K562 (cell line): ENCODE results near the gene INPP4B.

Experiments used
- HCFC1 ChIP-seq: IDR thresholded peaks from 2 replicates; pipeline ENCODE4 v1.6.1; 2012; ENCODE audit warnings: low read depth, low read length, improper control_type of control experiment
- YY1 ChIP-seq, 3 experiments: IDR thresholded peaks; 2 replicates each; pipeline ENCODE4 v1.6.1; 2011; ENCODE audit warnings: low read length in 2 of 3, mild to moderate bottlenecking in 2 of 3, moderate library complexity in 2 of 3, borderline replicate concordance in 1 of 3, control low read depth in 1 of 3, low read depth in 1 of 3; ENCODE audit not compliant: insufficient read depth in 3 of 3, insufficient replicate concordance in 2 of 3, control insufficient read depth in 1 of 3, insufficient read length in 1 of 3; ENCODE audit errors: extremely low read depth in 1 of 3
- TF ChIP-seq, protein P1 (sequence below), 3 experiments: IDR thresholded peaks in 2 of 3; conservative IDR thresholded peaks in 1 of 3; 2 replicates each; pipeline ENCODE4 v1.5.1; 2011 to 2012; ENCODE audit warnings: low read length in 3 of 3, mild to moderate bottlenecking in 3 of 3, control low read depth in 2 of 3, improper control_type of control experiment in 1 of 3, inconsistent platforms in 1 of 3, low read depth in 1 of 3, mixed read lengths in 1 of 3, moderate library complexity in 1 of 3; ENCODE audit not compliant: insufficient read depth in 2 of 3
- TF ChIP-seq, protein P2 (sequence below), 2 experiments: fragments of 450-650 bp; formaldehyde crosslinking in 1 of 2; IDR thresholded peaks; 2 replicates each; pipeline versions ENCODE4 v1.4.0 to v1.6.1; 2014 to 2020; ENCODE audit warnings: mild to moderate bottlenecking in 2 of 2, borderline replicate concordance in 1 of 2, low read depth in 1 of 2
- TF ChIP-seq, protein P3 (sequence below): fragments of 250-450 bp; sonication (Bioruptor Pico); IDR thresholded peaks from 2 replicates; pipeline ENCODE4 v1.4.0; 2020; ENCODE audit warnings: borderline replicate concordance

DNA sequence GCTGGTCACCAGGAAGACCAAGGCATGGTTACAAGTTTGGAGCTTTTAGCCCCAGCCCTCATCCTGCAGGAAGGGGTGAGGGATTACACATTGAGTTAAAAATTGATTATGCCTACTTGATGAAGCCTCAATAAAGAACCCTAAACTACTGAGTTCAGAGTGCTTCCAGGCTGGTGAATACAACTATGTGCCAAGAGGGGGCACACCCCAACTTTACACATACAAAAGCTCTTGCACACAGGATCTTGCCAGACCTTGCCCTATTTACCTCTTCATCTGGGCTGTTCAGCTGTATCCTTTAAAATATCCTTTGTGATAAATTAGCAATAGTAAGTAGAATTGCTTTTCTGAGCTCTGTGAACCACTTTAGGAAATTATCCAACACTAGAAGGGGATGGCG lies 489.3 kb downstream of the INPP4B start:
- TF ChIP-seq, protein P1, sequence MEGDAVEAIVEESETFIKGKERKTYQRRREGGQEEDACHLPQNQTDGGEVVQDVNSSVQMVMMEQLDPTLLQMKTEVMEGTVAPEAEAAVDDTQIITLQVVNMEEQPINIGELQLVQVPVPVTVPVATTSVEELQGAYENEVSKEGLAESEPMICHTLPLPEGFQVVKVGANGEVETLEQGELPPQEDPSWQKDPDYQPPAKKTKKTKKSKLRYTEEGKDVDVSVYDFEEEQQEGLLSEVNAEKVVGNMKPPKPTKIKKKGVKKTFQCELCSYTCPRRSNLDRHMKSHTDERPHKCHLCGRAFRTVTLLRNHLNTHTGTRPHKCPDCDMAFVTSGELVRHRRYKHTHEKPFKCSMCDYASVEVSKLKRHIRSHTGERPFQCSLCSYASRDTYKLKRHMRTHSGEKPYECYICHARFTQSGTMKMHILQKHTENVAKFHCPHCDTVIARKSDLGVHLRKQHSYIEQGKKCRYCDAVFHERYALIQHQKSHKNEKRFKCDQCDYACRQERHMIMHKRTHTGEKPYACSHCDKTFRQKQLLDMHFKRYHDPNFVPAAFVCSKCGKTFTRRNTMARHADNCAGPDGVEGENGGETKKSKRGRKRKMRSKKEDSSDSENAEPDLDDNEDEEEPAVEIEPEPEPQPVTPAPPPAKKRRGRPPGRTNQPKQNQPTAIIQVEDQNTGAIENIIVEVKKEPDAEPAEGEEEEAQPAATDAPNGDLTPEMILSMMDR (IDR thresholded peaks at IDR 0.05 in 2 of 3, conservative IDR thresholded peaks at IDR 0.05 in 1 of 3; ENCODE audit: insufficient read depth in 2 of 3, low read depth in 1 of 3, low read length in 3 of 3), result no peak
- TF ChIP-seq, protein P2, sequence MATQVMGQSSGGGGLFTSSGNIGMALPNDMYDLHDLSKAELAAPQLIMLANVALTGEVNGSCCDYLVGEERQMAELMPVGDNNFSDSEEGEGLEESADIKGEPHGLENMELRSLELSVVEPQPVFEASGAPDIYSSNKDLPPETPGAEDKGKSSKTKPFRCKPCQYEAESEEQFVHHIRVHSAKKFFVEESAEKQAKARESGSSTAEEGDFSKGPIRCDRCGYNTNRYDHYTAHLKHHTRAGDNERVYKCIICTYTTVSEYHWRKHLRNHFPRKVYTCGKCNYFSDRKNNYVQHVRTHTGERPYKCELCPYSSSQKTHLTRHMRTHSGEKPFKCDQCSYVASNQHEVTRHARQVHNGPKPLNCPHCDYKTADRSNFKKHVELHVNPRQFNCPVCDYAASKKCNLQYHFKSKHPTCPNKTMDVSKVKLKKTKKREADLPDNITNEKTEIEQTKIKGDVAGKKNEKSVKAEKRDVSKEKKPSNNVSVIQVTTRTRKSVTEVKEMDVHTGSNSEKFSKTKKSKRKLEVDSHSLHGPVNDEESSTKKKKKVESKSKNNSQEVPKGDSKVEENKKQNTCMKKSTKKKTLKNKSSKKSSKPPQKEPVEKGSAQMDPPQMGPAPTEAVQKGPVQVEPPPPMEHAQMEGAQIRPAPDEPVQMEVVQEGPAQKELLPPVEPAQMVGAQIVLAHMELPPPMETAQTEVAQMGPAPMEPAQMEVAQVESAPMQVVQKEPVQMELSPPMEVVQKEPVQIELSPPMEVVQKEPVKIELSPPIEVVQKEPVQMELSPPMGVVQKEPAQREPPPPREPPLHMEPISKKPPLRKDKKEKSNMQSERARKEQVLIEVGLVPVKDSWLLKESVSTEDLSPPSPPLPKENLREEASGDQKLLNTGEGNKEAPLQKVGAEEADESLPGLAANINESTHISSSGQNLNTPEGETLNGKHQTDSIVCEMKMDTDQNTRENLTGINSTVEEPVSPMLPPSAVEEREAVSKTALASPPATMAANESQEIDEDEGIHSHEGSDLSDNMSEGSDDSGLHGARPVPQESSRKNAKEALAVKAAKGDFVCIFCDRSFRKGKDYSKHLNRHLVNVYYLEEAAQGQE (IDR thresholded peaks at IDR 0.05; ENCODE audit: borderline replicate concordance), result no peak
- TF ChIP-seq, protein P2 (CRISPR knock-in tag; IDR thresholded peaks at IDR 0.05; ENCODE audit: low read depth), result no peak
- TF ChIP-seq HCFC1, result no peak
- TF ChIP-seq YY1 (IDR thresholded peaks at IDR 0.05; ENCODE audit: borderline replicate concordance in 1 of 3, control insufficient read depth in 1 of 3, extremely low read depth in 1 of 3, insufficient read depth in 3 of 3, insufficient read length in 1 of 3, insufficient replicate concordance in 2 of 3, low read depth in 1 of 3, low read length in 2 of 3), result no peak
- TF ChIP-seq, protein P3, sequence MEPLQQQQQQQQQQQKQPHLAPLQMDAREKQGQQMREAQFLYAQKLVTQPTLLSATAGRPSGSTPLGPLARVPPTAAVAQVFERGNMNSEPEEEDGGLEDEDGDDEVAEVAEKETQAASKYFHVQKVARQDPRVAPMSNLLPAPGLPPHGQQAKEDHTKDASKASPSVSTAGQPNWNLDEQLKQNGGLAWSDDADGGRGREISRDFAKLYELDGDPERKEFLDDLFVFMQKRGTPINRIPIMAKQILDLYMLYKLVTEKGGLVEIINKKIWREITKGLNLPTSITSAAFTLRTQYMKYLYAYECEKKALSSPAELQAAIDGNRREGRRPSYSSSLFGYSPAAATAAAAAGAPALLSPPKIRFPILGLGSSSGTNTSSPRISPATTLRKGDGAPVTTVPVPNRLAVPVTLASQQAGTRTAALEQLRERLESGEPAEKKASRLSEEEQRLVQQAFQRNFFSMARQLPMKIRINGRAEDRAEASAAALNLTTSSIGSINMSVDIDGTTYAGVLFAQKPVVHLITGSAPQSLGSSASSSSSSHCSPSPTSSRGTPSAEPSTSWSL (CRISPR knock-in tag), result no peak
